MV-4-11 (cell line): ENCODE measurements around the gene DYNC1LI1.
"Not testable (repeated sequence)": the region's sequence is repeated elsewhere in the genome, so short reads cannot be mapped to it uniquely, and the experiment has no call there.

ENCODE experiments used
- DNase-seq: peaks from one replicate; lab custom pipeline; 2025; lab: John Stamatoyannopoulos, UW

Gene DYNC1LI1

DNA sequence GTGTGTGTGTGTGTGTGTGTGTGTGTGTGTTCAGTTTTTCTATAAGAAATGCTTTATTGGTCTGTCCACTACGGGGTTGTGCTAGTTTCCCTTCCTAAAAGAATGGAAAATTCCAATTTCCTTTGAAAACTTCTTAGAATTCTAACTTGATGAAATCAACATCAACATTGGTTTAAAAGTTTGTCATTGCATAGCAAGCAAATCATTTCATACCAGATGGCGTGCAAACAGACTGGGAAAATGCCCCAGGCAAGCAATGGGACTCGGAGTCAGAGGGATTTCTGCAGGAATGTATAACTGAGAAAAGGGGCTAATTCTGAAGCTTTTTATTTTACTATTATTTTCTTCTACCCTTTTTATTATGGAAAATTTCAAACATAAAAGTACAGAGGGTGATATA, 13.1 kb upstream of the DYNC1LI1 start:
- no peak for DNase-seq

DNA sequence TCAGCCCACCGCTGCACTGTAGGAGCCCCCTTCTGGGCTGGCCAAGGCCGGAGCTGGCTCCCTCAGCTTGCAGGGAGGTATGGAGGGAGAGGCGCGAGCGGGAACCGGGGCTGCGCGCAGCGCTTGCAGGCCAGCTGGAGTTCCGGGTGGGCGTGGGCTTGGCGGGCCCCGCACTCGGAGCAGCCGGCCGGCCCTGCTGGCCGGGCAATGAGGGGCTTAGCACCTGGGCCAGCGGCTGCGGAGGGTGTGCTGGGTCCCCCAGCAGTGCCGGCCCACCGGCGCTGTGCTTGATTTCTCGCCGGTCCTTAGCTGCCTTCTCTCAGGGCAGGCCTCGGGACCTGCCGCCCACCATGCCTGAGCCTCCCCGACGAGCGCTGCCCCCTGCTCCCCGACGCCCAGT, 8.0 kb upstream of the DYNC1LI1 start:
- DNase-seq = not testable (repeated sequence)

GRCh38 chr3:32577581-32578556, 7.2 kb upstream of the DYNC1LI1 start:
- peak; percentile 91 for DNase-seq

GRCh38 chr3:32577174-32577573, 6.5 kb upstream of the DYNC1LI1 start:
- no peak for DNase-seq

DNA sequence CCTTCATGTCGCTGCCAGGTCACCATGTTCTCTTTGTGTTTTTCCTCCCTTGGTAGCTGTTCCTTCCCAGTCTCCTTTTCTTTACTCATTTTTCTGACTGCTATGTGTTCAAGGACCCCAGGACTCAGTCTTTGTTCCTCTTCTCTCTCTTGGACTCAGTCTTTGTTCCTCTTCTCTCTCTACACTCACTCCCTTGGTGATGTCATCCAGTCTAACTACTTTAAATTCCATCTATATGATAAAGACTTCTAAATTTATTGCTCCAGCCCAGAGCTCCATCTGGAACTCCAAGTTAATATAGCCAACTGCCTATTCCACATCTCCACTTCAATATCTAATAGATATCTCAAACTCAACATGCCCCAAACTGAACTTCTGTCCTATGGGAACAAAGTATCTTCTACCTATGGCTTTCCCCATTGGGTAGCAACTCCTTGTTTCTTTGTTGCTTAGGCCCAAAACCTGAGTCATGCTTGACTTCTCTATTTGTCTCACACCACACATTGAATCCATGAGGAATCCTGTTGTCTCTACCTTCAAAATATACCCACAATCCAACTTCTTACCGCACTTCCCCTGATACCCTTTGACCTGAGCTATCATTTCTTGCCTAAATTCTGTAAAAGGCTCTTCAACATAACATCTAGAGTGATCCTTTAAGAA, 4.9 kb upstream of the DYNC1LI1 start:
- peak; percentile 86 for DNase-seq

DNA sequence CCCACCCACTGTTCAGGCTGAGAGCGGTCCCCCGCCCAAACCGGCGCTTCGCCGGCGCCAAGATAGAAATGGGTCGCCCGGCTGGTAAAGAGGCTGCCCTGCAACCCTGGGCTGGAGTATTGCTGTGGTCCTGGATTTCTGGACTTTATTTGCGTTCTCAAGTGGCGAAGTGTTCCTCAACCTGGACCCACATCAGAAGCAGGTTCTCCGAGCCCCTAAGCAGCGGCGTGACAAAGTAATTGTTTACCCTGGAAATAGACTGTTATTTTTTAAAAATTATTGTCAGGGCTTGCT, 481 bp upstream of the DYNC1LI1 start:
- DNase-seq = no peak

DNA sequence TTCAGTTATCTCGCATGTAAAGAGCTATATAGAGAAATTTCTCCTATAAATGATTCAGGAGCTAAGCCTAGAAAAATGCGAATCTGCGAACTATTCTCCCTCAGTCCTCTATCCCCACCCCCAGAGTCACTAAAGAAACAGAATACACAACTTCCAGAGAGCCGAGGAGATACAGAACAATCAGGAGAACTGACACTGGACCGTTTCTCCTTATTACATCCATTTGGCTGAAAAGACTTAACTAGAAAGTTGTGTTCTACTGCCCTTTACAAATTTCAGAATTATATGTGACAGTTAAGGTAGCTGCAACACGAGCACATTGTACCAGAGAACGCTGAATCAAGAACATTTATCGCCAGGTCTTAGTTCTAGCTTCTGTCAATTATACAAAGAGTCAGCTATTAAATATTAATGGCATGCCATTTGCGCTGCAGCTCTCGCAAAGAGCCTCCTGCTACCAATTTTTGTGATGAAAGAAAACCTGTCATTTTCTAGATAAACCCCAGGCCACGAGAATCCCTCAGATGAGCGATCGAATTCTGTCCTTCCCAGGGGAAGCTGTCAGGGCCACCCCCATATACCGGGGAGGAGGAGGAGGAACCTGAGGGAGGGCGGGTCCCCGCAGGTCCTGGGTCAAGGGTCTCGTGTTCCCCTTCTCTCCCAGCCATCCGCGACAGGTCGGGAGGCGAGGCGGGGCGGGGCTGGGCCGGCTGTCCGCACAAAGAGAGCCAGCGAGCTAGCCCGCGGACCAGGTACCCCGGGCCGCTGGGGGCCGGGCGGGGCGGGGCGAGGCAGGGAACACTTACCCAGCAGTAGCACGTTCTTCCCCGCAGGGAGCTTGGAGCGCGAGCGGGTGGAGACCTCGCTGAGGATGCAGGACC, 878 bp downstream of the DYNC1LI1 start:
- peak; percentile 13 for DNase-seq

DNA sequence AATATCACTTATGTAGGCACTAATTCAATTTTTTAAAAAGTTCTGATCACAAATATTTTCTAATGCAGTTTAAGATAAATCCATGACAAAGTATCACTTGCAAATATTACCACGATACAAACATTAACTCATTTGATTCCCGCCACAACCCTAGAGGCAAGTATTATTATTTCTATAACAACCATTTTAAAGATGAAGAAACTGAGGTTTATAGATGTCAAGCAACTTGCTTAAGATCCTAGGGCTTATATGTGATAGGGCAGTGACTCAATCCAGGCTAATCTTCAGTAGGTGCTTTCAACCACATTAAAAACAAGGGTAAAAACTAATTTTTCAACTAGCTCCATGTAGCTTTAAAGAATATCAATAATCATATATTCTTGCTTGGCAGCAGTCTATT, 1.7 kb downstream of the DYNC1LI1 start:
- no peak for DNase-seq

DNA sequence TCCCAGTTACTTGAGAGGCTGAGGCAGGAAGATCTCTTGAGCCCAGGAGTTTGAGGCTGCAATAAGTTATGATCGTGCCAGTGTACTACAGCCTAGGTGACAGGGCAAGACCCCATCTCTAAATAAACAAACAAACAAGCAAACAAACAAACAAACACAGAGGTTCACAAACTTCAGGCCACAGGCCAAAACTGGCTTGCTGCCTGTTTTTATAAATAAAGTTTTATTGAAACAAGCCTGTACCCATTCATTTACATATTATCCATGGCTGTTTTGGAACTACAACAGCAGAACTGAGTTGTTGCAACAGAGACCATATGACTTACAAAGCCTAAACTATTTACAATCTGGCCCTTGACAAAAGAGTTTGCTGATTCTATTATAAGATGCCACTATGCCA, 6.5 kb downstream of the DYNC1LI1 start:
- no peak for DNase-seq

- no peak for DNase-seq
Measured at GRCh38 chr3:32562640-32563039, 8.0 kb downstream of the DYNC1LI1 start.

- peak; percentile 21 for DNase-seq
Measured at GRCh38 chr3:32557640-32558352, 12.9 kb downstream of the DYNC1LI1 start.

GRCh38 chr3:32556332-32556731, 14.3 kb downstream of the DYNC1LI1 start:
- no peak for DNase-seq

DNA sequence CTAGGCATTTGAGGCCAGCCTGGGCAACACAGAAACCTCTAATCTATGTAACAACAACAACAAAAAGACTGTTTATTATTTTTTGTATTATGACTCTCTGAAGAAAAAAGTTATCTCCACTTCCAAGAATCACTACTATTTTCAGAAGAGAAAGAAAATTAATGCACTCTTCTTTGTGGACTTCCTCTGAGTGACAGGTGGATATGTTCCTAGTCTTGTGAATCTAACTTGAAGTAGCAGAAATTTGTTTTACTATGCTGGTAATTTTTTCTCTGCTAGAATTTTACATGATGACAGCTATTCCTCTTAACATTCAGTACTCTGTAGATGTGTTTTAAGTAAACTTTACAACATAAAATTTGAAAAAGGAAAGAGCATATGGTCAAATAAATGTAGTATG, 16.7 kb downstream of the DYNC1LI1 start:
- DNase-seq = no peak

GRCh38 chr3:32553459-32553858, 17.2 kb downstream of the DYNC1LI1 start:
- DNase-seq = no peak

GRCh38 chr3:32552013-32552412, 18.6 kb downstream of the DYNC1LI1 start:
- DNase-seq = no peak

GRCh38 chr3:32551496-32551895, 19.2 kb downstream of the DYNC1LI1 start:
- no peak for DNase-seq

- no peak for DNase-seq
Measured at GRCh38 chr3:32551087-32551486, 19.6 kb downstream of the DYNC1LI1 start.

DNA sequence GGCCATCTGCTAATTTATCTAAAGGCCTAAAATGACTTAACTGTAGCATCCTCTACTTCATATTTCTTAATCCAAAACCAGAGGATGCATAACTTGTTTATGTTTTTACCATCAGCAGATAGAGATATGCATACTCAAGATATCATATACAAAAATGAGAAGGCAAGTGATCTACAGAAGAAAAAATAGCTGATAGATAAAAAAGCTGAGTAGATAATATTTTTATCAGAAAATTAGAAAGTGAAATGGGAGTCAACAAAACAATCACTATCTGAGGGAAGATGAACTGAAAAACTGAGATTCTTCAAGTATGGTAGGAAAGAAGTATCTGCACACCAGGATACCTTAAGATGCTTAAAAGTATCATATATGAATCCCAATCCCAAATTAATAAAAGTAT, 25.4 kb downstream of the DYNC1LI1 start:
- DNase-seq = no peak

- no peak for DNase-seq
Measured at GRCh38 chr3:32544894-32545293, 25.8 kb downstream of the DYNC1LI1 start.

DNA sequence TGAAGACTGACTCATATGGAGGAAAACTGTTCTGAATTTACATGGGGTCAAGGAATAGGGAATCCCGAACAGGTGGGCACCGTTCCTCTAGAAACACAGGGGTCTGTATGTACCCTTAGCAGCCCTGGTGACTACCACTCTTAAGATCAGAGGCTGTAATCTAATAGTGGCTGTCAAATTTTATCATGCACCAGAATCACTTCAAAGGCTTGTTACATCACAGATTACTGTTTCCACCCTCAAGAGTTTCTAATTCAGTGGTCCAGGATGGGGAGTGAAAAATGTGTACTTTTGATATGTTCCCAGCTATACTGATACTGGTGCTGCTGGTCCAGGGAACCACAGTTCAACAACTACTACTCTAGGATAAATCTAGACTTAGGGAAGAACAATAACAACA, 27.9 kb downstream of the DYNC1LI1 start:
- no peak for DNase-seq

- DNase-seq = no peak
Measured at GRCh38 chr3:32540899-32541298, 29.8 kb downstream of the DYNC1LI1 start.

GRCh38 chr3:32532434-32532833, 38.2 kb downstream of the DYNC1LI1 start:
- no peak for DNase-seq
